ENCODE data around the gene ALX4. TPM values are rescaled to one million over a fixed set of nuclear protein-coding genes. Genes with fewer than 3 reads are reported as not detected.
A peak's percentile ranks its signal among the peaks of the same experiment; 100 is the strongest.

ALX4 gene
- total RNA-seq, 1 donor from 2014 or later, result not detected

GRCh38 chr11:44328138-44328660 lies 18.3 kb upstream of the ALX4 start:
- no peak overlapping the region for H3K27ac Mint-ChIP-seq

GRCh38 chr11:44327730-44328129 lies 17.8 kb upstream of the ALX4 start:
- no peaks in the 10 kb centered on the region for H3K4me1 ChIP-seq

More at GRCh38 chr11:44328138-44328660, 18.3 kb upstream of the ALX4 start:
- H3K9me3 Mint-ChIP-seq, result no peaks in the 10 kb centered on the region
- H2AFZ ChIP-seq (replicated peaks), result no peak overlapping the region
- H3K4me1 ChIP-seq, result no peaks in the 10 kb centered on the region
- H3K27me3 Mint-ChIP-seq (ENCODE audit: insufficient read depth, low read depth), result peaks cover 46% of the 10 kb centered on the region
- H3K36me3 Mint-ChIP-seq, result no peaks in the 10 kb centered on the region
- peaks cover 10% of the 10 kb centered on the region for H4K20me1 ChIP-seq (ENCODE audit: low read depth)
- DNase-seq (ENCODE audit: low spot score), result no peak
- no peaks in the 10 kb centered on the region for H3K36me3 ChIP-seq
- peaks cover 16% of the 10 kb centered on the region for H3K4me1 Mint-ChIP-seq
- no peak overlapping the region for H3K27ac ChIP-seq
- no peaks in the 10 kb centered on the region for H3K79me2 ChIP-seq (ENCODE audit: low read depth)
- H3K9me3 ChIP-seq (ENCODE audit: low read depth), result no peaks in the 10 kb centered on the region
- H3F3A ChIP-seq (ENCODE audit: low read depth), result no peaks in the 10 kb centered on the region
- no peak overlapping the region for H3K4me3 Mint-ChIP-seq
- H3K27me3 ChIP-seq, result peaks cover 97% of the 10 kb centered on the region
- H3K4me3 ChIP-seq, result no peak overlapping the region
- H3K4me2 ChIP-seq, result no peak overlapping the region
- no peak overlapping the region for H3K9ac ChIP-seq
- TF ChIP-seq EZH2 (IDR thresholded peaks at IDR 0.05) (no peak), CTCF (IDR thresholded peaks at IDR 0.05) (no peak), EZH2phosphoT487 (IDR thresholded peaks at IDR 0.05) (no peak)

GRCh38 chr11:44326615-44327475 lies 16.9 kb upstream of the ALX4 start:
- Histone ChIP-seq H3K27ac (no peak overlapping the region), H3K9ac (no peak overlapping the region), H3K4me2 (no peak overlapping the region), H4K20me1 (ENCODE audit: low read depth) (peaks cover 23% of the 10 kb centered on the region), H3K36me3 (no peaks in the 10 kb centered on the region), H3K9me3 (ENCODE audit: low read depth) (no peaks in the 10 kb centered on the region), H3K4me3 (no peak overlapping the region), H3K79me2 (ENCODE audit: low read depth) (no peaks in the 10 kb centered on the region), H3F3A (ENCODE audit: low read depth) (no peaks in the 10 kb centered on the region), H3K27me3 (peaks cover 98% of the 10 kb centered on the region), H3K4me1 (no peaks in the 10 kb centered on the region), H2AFZ (replicated peaks) (no peak overlapping the region)
- Mint-ChIP-seq H3K27ac (peak overlapping the region; percentile 55), H3K9me3 (no peaks in the 10 kb centered on the region), H3K4me1 (peaks cover 15% of the 10 kb centered on the region), H3K4me3 (peak overlapping the region; percentile 8), H3K36me3 (no peaks in the 10 kb centered on the region), H3K27me3 (ENCODE audit: insufficient read depth, low read depth) (peaks cover 52% of the 10 kb centered on the region)
- DNase-seq (ENCODE audit: low spot score), result no peak
- TF ChIP-seq EZH2phosphoT487 (IDR thresholded peaks at IDR 0.05) (no peak), CTCF (IDR thresholded peaks at IDR 0.05) (peak; percentile 31)

More at GRCh38 chr11:44327730-44328129, 17.8 kb upstream of the ALX4 start:
- Histone ChIP-seq H3K27me3 (peaks cover 97% of the 10 kb centered on the region), H4K20me1 (ENCODE audit: low read depth) (peaks cover 14% of the 10 kb centered on the region), H3K9ac (no peak overlapping the region), H3K4me3 (no peak overlapping the region), H3K79me2 (ENCODE audit: low read depth) (no peaks in the 10 kb centered on the region), H3F3A (ENCODE audit: low read depth) (no peaks in the 10 kb centered on the region), H3K4me2 (no peak overlapping the region), H3K9me3 (ENCODE audit: low read depth) (no peaks in the 10 kb centered on the region), H3K36me3 (no peaks in the 10 kb centered on the region), H3K27ac (no peak overlapping the region), H2AFZ (replicated peaks) (no peak overlapping the region)
- TF ChIP-seq EZH2phosphoT487 (IDR thresholded peaks at IDR 0.05), result no peak
- peak; percentile 24 for TF ChIP-seq CTCF (IDR thresholded peaks at IDR 0.05)
- Mint-ChIP-seq H3K36me3 (no peaks in the 10 kb centered on the region), H3K27ac (no peak overlapping the region), H3K4me3 (no peak overlapping the region), H3K9me3 (no peaks in the 10 kb centered on the region), H3K27me3 (ENCODE audit: insufficient read depth, low read depth) (peaks cover 48% of the 10 kb centered on the region), H3K4me1 (peaks cover 15% of the 10 kb centered on the region)
- DNase-seq (ENCODE audit: low spot score), result no peak

Data from neural progenitor cell (in vitro differentiated cells).